Cerebellar nuclear complex (tissue), 1 donor: ENCODE results near the gene AMZ1.
"Not testable (repeated sequence)": the region's sequence is repeated elsewhere in the genome, so short reads cannot be mapped to it uniquely, and the experiment has no call there.

Source experiments
- DNase-seq, 2 experiments: peaks; one replicate each; lab custom pipeline; 2025; lab: John Stamatoyannopoulos, UW

Gene AMZ1

GRCh38 chr7:2713370-2713769 lies 25.4 kb downstream of the AMZ1 start:
- DNase-seq = no peak

- DNase-seq = no peak
Observed at GRCh38 chr7:2713978-2714377, 26.0 kb downstream of the AMZ1 start.

- no peak for DNase-seq
Observed at GRCh38 chr7:2714636-2715035, 26.6 kb downstream of the AMZ1 start.

GRCh38 chr7:2715341-2716231 lies 27.6 kb downstream of the AMZ1 start:
- no peak for DNase-seq

- DNase-seq = no peak
Observed at GRCh38 chr7:2716488-2716887, 28.5 kb downstream of the AMZ1 start.

GRCh38 chr7:2716906-2717292 lies 28.9 kb downstream of the AMZ1 start:
- no peak for DNase-seq

GRCh38 chr7:2717293-2718261 lies 29.6 kb downstream of the AMZ1 start:
- DNase-seq = no peak

DNA sequence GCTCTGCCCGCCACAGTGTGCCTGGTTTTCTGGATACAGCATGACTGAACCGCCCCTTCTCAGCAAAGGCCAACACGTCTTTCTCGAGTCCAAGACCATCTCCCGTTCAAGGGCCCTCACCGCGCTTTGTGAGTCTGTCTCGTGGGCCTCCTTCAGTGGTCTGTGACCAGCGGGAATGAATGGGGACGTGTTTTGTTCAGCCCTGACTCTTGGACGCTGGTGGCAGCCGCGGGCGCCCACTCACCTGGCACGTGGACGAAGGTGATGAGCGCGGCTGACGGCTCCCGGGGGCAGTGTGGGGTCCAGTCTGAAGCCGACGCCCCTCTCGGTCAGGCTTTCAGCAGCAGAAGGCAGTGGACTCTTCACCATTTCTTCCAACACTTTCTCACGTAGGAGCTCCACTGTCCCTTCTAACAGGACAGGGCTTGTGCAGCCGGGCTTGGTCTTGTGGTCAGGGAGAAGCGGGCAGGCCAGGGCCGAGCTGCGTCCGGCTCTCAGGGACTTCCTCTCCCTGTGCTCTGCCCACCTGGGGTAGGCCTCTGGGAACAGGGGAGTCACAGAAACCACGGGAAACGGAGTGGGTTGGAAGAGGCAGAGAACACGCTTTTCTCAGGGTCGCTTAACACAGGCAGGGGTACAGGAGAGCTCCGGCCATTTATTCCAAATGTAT lies 30.4 kb downstream of the AMZ1 start:
- no peak for DNase-seq

DNA sequence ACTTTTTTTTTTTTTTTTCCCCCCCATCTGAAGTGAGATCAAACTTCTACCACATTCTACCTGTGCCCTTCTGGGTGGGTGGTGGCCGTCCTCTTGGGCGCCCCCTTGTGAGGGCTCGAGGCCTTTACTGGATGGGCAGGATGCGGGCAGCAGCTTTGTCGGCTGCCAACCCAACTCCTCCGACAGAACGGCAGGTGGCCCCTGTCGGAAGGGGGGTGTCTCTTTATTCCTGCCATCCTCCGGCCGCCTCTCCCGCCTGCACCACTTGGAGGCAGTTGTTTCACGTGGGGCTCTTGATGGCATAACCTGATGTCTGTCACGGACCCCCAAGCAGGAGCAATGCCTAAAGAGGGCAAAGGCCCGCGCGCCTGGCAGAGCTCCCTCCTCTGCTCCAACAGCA lies 31.0 kb downstream of the AMZ1 start:
- no peak for DNase-seq

- no peak for DNase-seq
Observed at GRCh38 chr7:2720024-2720423, 32.0 kb downstream of the AMZ1 start.

DNA sequence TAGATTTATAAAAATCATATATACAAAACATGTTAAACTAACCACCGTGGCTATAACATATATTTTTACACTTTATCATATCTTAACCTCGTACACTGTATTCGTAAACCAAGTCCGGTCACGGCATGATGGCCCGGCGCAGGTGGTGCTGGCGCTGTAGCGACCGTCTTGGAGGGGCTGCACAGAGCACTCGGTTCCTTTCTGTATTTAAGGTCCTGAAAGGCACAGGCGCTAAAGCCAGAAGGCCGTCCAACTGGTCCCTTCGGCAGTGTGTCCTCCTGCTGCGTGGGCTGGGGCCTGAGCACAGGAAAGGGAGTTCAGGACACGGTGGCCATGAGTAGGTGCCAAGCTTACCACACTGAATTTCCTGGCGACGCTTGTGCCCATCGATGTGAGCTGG lies 33.8 kb downstream of the AMZ1 start:
- DNase-seq = no peak

DNA sequence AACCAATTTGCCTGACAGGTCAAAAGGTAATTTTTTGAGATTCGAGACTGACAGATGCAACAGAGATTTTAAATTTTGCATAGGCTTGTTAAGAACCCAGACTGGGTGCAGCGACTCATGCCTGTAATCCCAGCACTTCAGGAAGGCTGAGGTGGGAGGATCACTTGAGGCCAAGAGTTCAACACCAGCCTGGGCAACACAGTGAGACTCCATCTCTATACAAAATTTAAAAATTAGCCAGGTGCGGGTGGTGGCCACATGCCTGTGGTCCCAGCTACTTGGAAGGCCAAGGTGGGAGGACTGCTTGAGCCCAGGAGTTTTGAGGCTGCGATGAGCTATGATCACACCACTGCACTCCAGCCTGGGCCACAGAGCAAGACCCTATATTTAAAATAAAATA lies 34.6 kb downstream of the AMZ1 start:
- DNase-seq = no peak

DNA sequence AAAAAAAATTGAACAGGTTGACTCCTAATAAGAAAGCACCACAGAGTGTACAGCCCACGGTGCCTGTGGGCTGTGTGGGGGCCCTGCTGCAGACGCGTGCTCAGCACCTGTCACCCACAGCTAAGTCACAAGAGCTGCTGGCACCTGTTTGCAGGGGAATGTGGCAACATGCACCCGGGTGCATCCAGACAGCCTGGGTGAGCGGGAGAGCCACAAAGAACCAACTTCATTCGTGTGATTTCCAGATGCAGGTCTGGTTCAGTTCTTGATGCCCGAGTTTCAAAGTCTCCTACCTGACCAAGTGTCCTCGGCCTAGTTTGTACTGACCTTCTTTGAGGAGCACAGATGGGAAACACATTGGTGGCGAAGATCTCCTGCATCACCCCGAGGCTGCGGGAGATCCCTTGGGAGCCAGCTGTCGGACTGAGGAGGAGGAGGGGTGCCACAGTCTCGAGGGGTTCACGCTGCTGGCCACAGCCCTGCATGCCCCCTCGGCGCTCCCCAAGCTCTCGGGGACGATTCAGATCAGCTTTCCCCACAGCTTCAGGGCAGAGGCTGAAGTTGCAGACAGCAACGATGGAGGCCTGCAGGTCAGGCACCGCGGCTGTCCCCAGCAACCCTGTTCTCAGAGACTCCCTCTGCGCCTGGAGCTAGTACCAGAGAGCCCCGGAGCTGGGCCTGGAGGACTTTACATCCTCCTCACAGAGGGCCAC lies 35.3 kb downstream of the AMZ1 start:
- DNase-seq = no peak

DNA sequence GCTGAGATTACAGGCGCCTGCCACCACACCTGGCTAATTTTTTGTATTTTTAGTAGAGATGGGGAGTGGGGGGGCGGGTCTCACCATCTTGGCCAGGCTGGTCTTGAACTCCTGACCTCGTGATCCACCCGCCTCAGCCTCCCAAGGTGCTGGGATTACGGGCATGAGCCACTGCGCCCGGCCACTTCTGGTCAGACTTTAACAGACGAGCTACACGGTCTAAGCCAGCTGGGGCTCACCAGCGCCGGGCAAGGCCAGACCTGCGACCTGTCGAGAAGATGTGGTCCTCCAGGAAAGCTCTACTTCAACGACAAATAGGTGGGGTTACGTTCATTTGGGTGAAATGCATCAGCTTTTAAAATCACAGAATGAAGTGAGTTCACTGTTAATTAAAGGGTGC lies 36.0 kb downstream of the AMZ1 start:
- DNase-seq = not testable (repeated sequence)

DNA sequence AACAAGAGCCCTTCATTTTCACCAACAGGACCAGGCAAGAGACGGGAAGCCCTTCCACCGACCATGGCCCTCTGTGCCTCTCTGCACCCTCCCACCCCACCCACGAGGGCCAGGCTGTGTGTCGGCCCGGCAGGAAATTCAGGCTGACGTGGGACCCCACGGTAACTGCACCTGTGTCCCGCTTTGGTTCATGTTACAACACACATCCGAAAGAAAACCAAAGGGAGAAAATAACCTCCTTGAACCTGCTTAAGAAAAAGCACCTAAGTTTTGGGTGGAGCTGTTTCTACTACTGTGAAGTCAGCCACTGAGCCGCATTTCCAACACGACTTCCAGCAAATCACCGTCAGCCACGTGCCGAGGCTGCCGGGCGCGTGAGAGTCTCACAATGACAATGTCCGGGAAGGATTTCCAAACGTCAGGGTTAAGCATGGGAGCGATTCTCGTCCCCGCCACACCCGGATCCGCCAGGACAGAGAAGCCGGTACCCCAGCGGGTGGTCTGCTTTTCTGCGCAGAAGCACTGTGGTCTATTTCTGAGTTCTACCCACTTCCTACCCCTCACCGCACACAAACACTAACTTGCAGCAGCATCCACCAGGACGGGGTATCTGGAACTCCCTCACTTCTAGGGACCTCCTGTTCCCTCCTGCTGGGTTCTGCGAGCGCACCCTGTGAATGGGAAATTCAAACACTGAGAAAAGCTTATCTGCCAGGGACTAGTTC lies 36.6 kb downstream of the AMZ1 start:
- DNase-seq = no peak

DNA sequence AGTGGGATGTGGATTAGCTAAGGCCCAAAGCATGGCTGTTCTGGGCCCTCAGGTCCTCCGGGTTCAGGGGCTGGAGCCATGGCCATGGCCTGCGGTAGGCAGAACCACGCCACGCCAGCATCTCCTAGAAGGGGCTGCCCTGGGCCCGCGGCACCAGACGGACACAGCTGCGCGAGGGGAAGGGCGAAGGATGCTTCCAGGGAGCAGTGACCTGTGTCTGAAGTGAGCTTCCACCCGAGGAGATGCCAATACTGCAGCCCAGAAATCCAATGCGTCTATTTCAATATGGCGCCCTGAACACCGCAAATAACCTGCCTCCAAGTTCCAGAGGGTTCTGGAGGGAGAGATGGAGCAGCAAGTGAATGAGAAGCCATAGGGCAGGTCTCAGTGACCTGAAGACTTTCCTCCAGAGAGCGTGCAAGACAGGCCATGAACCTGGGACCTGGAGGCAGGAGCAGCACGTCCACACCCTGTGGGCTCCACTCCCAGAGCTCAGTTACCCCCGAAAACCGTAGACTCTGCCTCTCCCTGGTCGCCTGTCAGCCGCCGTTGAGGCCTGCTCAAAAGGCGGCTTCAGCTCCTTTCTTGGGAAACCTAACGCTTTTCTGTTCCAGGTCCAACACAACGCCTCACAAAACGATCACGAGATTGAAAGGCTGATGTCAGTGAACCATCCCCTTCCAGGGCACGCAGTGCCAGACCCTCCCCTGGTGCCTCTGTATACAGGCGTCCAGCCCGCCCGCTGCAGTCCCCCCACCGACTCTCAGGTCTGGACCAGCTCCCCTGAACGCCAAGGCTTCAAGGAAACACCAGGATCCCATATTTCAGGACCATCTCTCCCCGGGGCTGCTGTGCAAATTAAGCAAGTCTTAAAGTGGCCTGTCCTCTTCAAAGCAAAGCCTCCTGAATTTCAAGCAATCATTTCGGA lies 37.4 kb downstream of the AMZ1 start:
- DNase-seq = no peak

DNA sequence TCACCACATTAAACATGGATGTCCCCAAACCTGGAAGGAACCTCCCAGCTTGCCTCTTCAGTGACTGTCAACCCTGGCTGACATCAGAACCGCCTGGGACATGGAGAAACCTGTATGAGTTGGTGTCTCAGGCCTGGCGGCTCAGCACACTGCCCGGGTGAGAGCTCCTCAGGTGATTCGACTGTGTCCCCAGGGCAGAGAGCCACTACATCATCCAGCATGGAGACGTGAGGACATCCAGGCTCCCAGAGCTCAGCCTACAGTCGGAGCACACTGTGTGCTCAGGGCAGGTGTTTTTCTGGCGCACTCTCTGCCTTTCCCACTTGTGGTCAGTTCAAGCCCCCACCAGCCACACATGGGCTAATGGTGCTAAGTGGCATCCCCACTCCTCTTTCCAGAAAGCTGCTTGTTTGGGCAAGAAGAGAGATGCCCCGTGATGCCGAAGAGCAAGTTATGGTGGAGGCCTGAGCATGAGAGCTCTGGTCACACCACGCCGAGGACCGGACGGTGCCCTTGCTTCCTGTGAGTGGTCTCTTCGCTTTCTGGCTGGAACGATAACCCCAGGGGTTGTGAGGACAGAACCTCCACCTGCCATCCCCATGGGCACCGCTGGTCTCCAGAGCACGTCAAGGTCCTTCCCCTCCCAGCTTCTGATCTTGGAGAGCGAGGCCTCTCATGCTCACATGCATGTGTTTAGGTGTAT lies 38.5 kb downstream of the AMZ1 start:
- no peak for DNase-seq

GRCh38 chr7:2727206-2727605 lies 39.2 kb downstream of the AMZ1 start:
- not testable (repeated sequence) for DNase-seq

DNA sequence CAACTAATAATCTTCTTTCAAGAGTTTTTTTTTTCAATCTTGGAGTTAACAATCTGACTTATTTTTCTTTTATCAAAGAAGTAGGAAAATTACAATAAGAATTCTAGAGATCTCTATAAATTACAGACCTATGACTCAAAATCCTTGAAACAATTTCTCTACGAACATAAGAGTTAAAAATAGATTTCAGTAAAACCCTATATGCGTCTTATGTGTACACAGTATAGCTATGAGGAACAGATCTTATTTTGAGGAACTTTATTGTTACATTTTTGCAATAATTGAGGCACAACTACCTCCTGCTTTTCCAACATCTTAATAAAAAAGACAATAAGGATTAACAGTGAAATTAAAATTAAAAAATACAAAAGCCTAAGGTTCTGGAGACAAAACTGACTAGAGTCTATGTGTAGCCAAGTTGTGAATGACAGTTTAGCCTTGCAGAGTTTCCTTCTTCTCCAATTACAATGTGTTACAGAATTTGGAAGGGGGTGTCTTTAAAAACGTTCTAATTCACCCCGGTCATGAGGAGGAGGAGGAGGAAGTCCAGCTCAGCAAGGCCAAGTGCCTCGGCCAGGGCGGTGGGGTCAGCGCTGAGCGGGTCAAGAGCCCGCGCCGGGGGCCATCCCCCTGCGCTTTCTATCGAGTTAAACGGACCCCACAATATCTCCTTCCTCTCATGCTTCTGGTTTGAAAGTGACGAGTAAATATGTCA lies 40.5 kb downstream of the AMZ1 start:
- DNase-seq = no peak
